Endothelial cell of umbilical vein (primary cell): ENCODE measurements around the gene CCDC106. TPM values are rescaled to one million over a fixed set of nuclear protein-coding genes. Genes with fewer than 3 reads are reported as not detected.

ENCODE experiments used
- BruUV-seq: library from RNA; stranded (reverse); fragments of 400-500 nt; replicated peaks from 2 replicates; lab custom pipeline; 2021; lab: Mats Ljungman, UMichigan
- CTCF ChIA-PET: fragments of 300-600, 350-600 bp; sonication (Branson Sonifier 250); formaldehyde crosslinking; loops from one replicate; lab custom pipeline; 2021; ENCODE audit warnings: antibody characterized with exemption, inconsistent platforms; lab: Charles Lee
- POLR2A ChIA-PET: fragments of 300-600, 350-600 bp; sonication (Branson Sonifier 250); formaldehyde crosslinking; loops from one replicate; lab custom pipeline; 2021; ENCODE audit warnings: antibody characterized with exemption, inconsistent platforms; lab: Charles Lee
- DNase-seq: peaks from one replicate; pipeline ENCODE4 v3.0.0-alpha.2; 2011; ENCODE audit warnings: low read depth, low spot score
- FAIRE-seq: peaks from 2 replicates; lab custom pipeline; 2011; peaks lifted over from hg19 to GRCh38; lab: Jason Lieb, UNC
- H2AFZ ChIP-seq: 2 replicates; pipeline ENCODE4 v1.6.0; 2012; ENCODE audit warnings: low read depth, low read length, control low read depth, inconsistent platforms
- H3K27ac ChIP-seq: 2 replicates; pipeline ENCODE4 v1.5.1; 2011; ENCODE audit warnings: low read depth, mild to moderate bottlenecking, control low read depth, low read length, moderate library complexity; ENCODE audit not compliant: insufficient read depth
- H3K27me3 ChIP-seq, 2 experiments: 2 replicates each; pipeline versions ENCODE4 v1.6.0 to v1.6.1; 2011; ENCODE audit warnings: low read length in 2 of 2, mixed read lengths in 1 of 2; ENCODE audit not compliant: control insufficient read depth in 2 of 2, insufficient read depth in 2 of 2
- H3K36me3 ChIP-seq, 2 experiments: 2 replicates in 1 of 2; 3 replicates in 1 of 2; pipeline ENCODE4 v1.5.1; 2011; ENCODE audit warnings: low read length in 2 of 2, mild to moderate bottlenecking in 1 of 2, moderate library complexity in 1 of 2; ENCODE audit not compliant: control insufficient read depth in 2 of 2, insufficient read depth in 2 of 2; ENCODE audit errors: extremely low read depth in 1 of 2
- H3K4me1 ChIP-seq: 3 replicates; pipeline ENCODE4 v1.5.1; 2011; ENCODE audit warnings: mild to moderate bottlenecking, low read length; ENCODE audit not compliant: control insufficient read depth, insufficient read depth; ENCODE audit errors: extremely low read depth
- H3K4me2 ChIP-seq: 2 replicates; pipeline ENCODE4 v1.6.1; 2011; ENCODE audit warnings: low read length, control low read depth, mixed read lengths; ENCODE audit not compliant: insufficient read depth
- H3K4me3 ChIP-seq, 3 experiments: fragments of 200-600 bp in 1 of 3; sonication (generic), shearing (Covaris generic) in 1 of 3; replicated peaks in 1 of 3; 2 replicates each; pipeline ENCODE4 v1.5.1; 2011 to 2016; ENCODE audit warnings: control low read depth in 3 of 3, low read length in 3 of 3, mild to moderate bottlenecking in 2 of 3, inconsistent platforms in 1 of 3, low read depth in 1 of 3, moderate library complexity in 1 of 3; ENCODE audit not compliant: insufficient read depth in 1 of 3
- H3K79me2 ChIP-seq: 2 replicates; pipeline ENCODE4 v1.6.0; 2012; ENCODE audit warnings: low read length, inconsistent platforms; ENCODE audit not compliant: control insufficient read depth, insufficient read depth
- H3K9ac ChIP-seq: replicated peaks from 2 replicates; pipeline ENCODE3; 2011; ENCODE audit warnings: low read length, control low read depth; ENCODE audit not compliant: insufficient read depth; ENCODE audit errors: extremely low read depth
- H3K9me1 ChIP-seq: replicated peaks from 3 replicates; pipeline ENCODE4 v1.6.0; 2011; ENCODE audit warnings: mild to moderate bottlenecking, low read length; ENCODE audit not compliant: control insufficient read depth, insufficient read depth; ENCODE audit errors: extremely low read depth
- H3K9me3 ChIP-seq: replicated peaks from 2 replicates; pipeline ENCODE4 v1.5.1; 2012; ENCODE audit warnings: low read length, inconsistent platforms; ENCODE audit not compliant: control insufficient read depth, insufficient read depth
- H4K20me1 ChIP-seq: replicated peaks from 2 replicates; pipeline ENCODE3; 2011; ENCODE audit warnings: mild to moderate bottlenecking, low read length; ENCODE audit not compliant: control insufficient read depth, insufficient read depth; ENCODE audit errors: extremely low read depth
- CTCF ChIP-seq, 2 donors: IDR thresholded peaks; 1 replicate in 1 of 2; 2 replicates in 1 of 2; pipeline ENCODE4 v1.5.1; 2011; ENCODE audit warnings: low read length in 2 of 2, mild to moderate bottlenecking in 2 of 2, moderate library complexity in 2 of 2, control low read depth in 1 of 2, inconsistent platforms in 1 of 2, low read depth in 1 of 2; ENCODE audit not compliant: insufficient read depth in 1 of 2; ENCODE audit errors: extremely low read depth in 1 of 2
- EZH2 ChIP-seq: IDR thresholded peaks from 2 replicates; pipeline ENCODE4 v1.6.1; 2012; ENCODE audit warnings: borderline replicate concordance, low read depth, mild to moderate bottlenecking, moderate library complexity, low read length, inconsistent platforms; ENCODE audit not compliant: severe bottlenecking
- MAX ChIP-seq: IDR thresholded peaks from 2 replicates; pipeline ENCODE4 v1.6.1; 2011; ENCODE audit not compliant: insufficient read depth, insufficient read length
- POLR2A ChIP-seq: IDR thresholded peaks from 2 replicates; pipeline ENCODE4 v1.6.1; 2012; ENCODE audit warnings: low read depth, mild to moderate bottlenecking, control low read depth, low read length
- POLR2AphosphoS5 ChIP-seq: IDR thresholded peaks from 2 replicates; pipeline ENCODE4 v1.6.1; 2012; ENCODE audit warnings: low read depth, mild to moderate bottlenecking, control low read depth, low read length, moderate library complexity; ENCODE audit not compliant: insufficient read depth
- dilution Hi-C: fragments of 300-500 bp; cut with MboI; formaldehyde crosslinking; loops from one replicate; pipeline ENCODE4 v1.15.0; 2019; ENCODE audit warnings: low sequenced_read_pairs; ENCODE audit not compliant: extremely low pct_ligation_motif_present
- intact Hi-C: fragments of 100-400 bp; cut with micrococcal nuclease; formaldehyde crosslinking; loops from one replicate; pipeline ENCODE4 v1.10.0; 2022
- polyA plus RNA-seq, 4 experiments: library from polyadenylated mRNA; depleted of rRNA in 3 of 4; stranded (reverse) in 3 of 4; unstranded in 1 of 4; fragments of >200 nt; gene quantifications; 2 replicates each; pipeline versions ENCODE4 v1.2.1 to v1.2.3, GENCODE V29; 2011 to 2012; ENCODE audit warnings: missing spikeins in 1 of 4
- total RNA-seq: library from RNA; stranded (reverse); gene quantifications from 2 replicates; pipeline ENCODE4 v1.2.3, GENCODE V29; 2021

CCDC106 gene
- total and polyA plus RNA-seq, 2 donors (not counting 3 experiments of a cell fraction or from before 2014, with no cell fraction given): 11.8 to 12.0 TPM

GRCh38 chr19:55638864-55639359, 9.1 kb upstream of the CCDC106 start:
- no peaks in the 10 kb centered on the region for H3K9me1 ChIP-seq
- ChIA-PET POLR2A (no interaction called here), CTCF (interaction anchor here (0.9 to 1.4 kb wide), 5 partner anchors 9 to 171 kb away, joined by 3 to 6 read pairs (median 5); partner anchors contain the start of genes CCDC106 and ZNF784)
- no peak for DNase-seq
- H3K4me2 ChIP-seq: no peak overlapping the region
- dilution Hi-C loops: no loop called here
- H3K4me1 ChIP-seq: peaks cover 30% of the 10 kb centered on the region
- intact Hi-C loops: no loop called here
- no peaks in the 10 kb centered on the region for H4K20me1 ChIP-seq
- H3K9ac ChIP-seq: no peak overlapping the region
- no peaks in the 10 kb centered on the region for H3K27me3 ChIP-seq
- H3K79me2 ChIP-seq: peaks cover 28% of the 10 kb centered on the region
- H3K4me3 ChIP-seq: no peak overlapping the region
- H3K9me3 ChIP-seq: no peaks in the 10 kb centered on the region
- peak; percentile 70 for FAIRE-seq
- no peak overlapping the region for H2AFZ ChIP-seq
- no peaks in the 10 kb centered on the region for H3K36me3 ChIP-seq
- TF ChIP-seq CTCF (IDR thresholded peaks at IDR 0.05; ENCODE audit: extremely low read depth in 1 of 2, insufficient read depth in 1 of 2, low read depth in 1 of 2, low read length in 2 of 2) (peak; percentile 45 to 47), POLR2AphosphoS5 (no peak), POLR2A (no peak), EZH2 (no peak), MAX (no peak)
- no peak overlapping the region for H3K27ac ChIP-seq
- no TSS peak for BruUV-seq
